Left ventricle myocardium inferior (tissue), 1 donor: ENCODE measurements around the gene APPBP2. TPM values are rescaled to one million over a fixed set of nuclear protein-coding genes. Genes with fewer than 3 reads are reported as not detected.
"Not testable (repeated sequence)": the region's sequence is repeated elsewhere in the genome, so short reads cannot be mapped to it uniquely, and the experiment has no call there.

Experiments
- DNase-seq: peaks from one replicate; pipeline ENCODE4 v3.0.0-alpha.2; 2020
- H3K27ac ChIP-seq: fragments of 200-600 bp; replicated peaks from 2 replicates; pipeline ENCODE4 v1.8.0; 2021
- H3K27me3 ChIP-seq: fragments of 200-600 bp; 2 replicates; pipeline ENCODE4 v1.8.0; 2021; ENCODE audit warnings: low read depth
- H3K36me3 ChIP-seq: fragments of 200-600 bp; 2 replicates; pipeline ENCODE4 v1.8.0; 2021
- H3K4me1 ChIP-seq: fragments of 200-600 bp; 2 replicates; pipeline ENCODE4 v1.8.0; 2021
- H3K4me3 ChIP-seq: fragments of 200-600 bp; 2 replicates; pipeline ENCODE4 v1.8.0; 2021; ENCODE audit warnings: mild to moderate bottlenecking, moderate library complexity
- H3K9me3 ChIP-seq: fragments of 200-600 bp; replicated peaks from 2 replicates; pipeline ENCODE4 v1.8.0; 2021
- CTCF ChIP-seq: fragments of 200-600 bp; IDR thresholded peaks from 2 replicates; pipeline ENCODE4 v1.8.0; 2021; ENCODE audit warnings: antibody characterized with exemption, mild to moderate bottlenecking, borderline replicate concordance
- intact Hi-C: fragments of 100-400 bp; cut with micrococcal nuclease; formaldehyde crosslinking; loops from one replicate; pipeline ENCODE4 v1.11.0; 2022
- total RNA-seq: library from RNA; stranded (reverse); fragmentation: NEBNext Ultra II Directional; extraction: Animal tissue kit (Norgen Biotek cat#: 25700); gene quantifications from one replicate; pipeline ENCODE4 v1.2.1, GENCODE V29; 2021
- donor health status: DM: no; HTN: yes; CAD: no; lungs with severe emphysema.

APPBP2 gene
- total RNA-seq, 1 donor from 2014 or later, result 16.6 TPM

- H3K9me3 ChIP-seq, result peaks cover 13% of the 10 kb centered on the region
- intact Hi-C loops, result no loop called here
- H3K27me3 ChIP-seq, result no peaks in the 10 kb centered on the region
- H3K4me3 ChIP-seq, result no peak overlapping the region
- no peak for TF ChIP-seq CTCF
- H3K4me1 ChIP-seq, result no peaks in the 10 kb centered on the region
- H3K27ac ChIP-seq, result no peak overlapping the region
- DNase-seq, result no peak
- no peaks in the 10 kb centered on the region for H3K36me3 ChIP-seq
Measured at GRCh38 chr17:60554377-60554788, 28.3 kb upstream of the APPBP2 start.

- H3K36me3 ChIP-seq, H3K4me1 ChIP-seq, H3K27me3 ChIP-seq, H3K27ac ChIP-seq, DNase-seq, H3K4me3 ChIP-seq, intact Hi-C loops: not testable (repeated sequence)
- H3K9me3 ChIP-seq, result peaks cover 13% of the 10 kb centered on the region
Measured at GRCh38 chr17:60552255-60552654, 26.2 kb upstream of the APPBP2 start.

GRCh38 chr17:60548990-60549389, 22.9 kb upstream of the APPBP2 start:
- Histone ChIP-seq H3K27me3 (no peaks in the 10 kb centered on the region), H3K9me3 (peaks cover 12% of the 10 kb centered on the region), H3K4me1 (no peaks in the 10 kb centered on the region), H3K36me3 (no peaks in the 10 kb centered on the region), H3K27ac (no peak overlapping the region), H3K4me3 (no peak overlapping the region)
- DNase-seq, result no peak
- intact Hi-C loops, result no loop called here
- TF ChIP-seq CTCF, result no peak

GRCh38 chr17:60545465-60546191, 19.6 kb upstream of the APPBP2 start:
- intact Hi-C loops, result no loop called here
- no peak overlapping the region for H3K4me3 ChIP-seq
- no peaks in the 10 kb centered on the region for H3K4me1 ChIP-seq
- H3K9me3 ChIP-seq, result no peaks in the 10 kb centered on the region
- no peak for DNase-seq
- TF ChIP-seq CTCF, result no peak
- H3K27ac ChIP-seq, result no peak overlapping the region
- H3K36me3 ChIP-seq, result no peaks in the 10 kb centered on the region
- no peaks in the 10 kb centered on the region for H3K27me3 ChIP-seq

- DNase-seq, result no peak
- no peaks in the 10 kb centered on the region for H3K4me1 ChIP-seq
- H3K4me3 ChIP-seq, result no peak overlapping the region
- intact Hi-C loops, result no loop called here
- H3K27ac ChIP-seq, result no peak overlapping the region
- no peaks in the 10 kb centered on the region for H3K36me3 ChIP-seq
- H3K9me3 ChIP-seq, result no peaks in the 10 kb centered on the region
- no peaks in the 10 kb centered on the region for H3K27me3 ChIP-seq
- no peak for TF ChIP-seq CTCF
Measured at GRCh38 chr17:60542071-60542470, 16.0 kb upstream of the APPBP2 start.

GRCh38 chr17:60540460-60540859, 14.4 kb upstream of the APPBP2 start:
- TF ChIP-seq CTCF, result no peak

More at GRCh38 chr17:60540460-60540859, 14.4 kb upstream of the APPBP2 start:
- Histone ChIP-seq H3K4me3 (no peak overlapping the region), H3K27me3 (no peaks in the 10 kb centered on the region), H3K9me3 (no peaks in the 10 kb centered on the region), H3K36me3 (no peaks in the 10 kb centered on the region), H3K27ac (no peak overlapping the region), H3K4me1 (no peaks in the 10 kb centered on the region)
- DNase-seq, result no peak
- intact Hi-C loops, result no loop called here
